GM12864 (cell line): ENCODE measurements around the gene BMP5.

ENCODE experiments used
- DNase-seq: peaks from one replicate; pipeline ENCODE4 v3.0.0-alpha.2; 2011; ENCODE audit warnings: low read depth
- H3K4me3 ChIP-seq: 2 replicates; pipeline ENCODE4 v1.5.1; 2011; ENCODE audit warnings: mild to moderate bottlenecking, low read depth, low read length, control low read depth
- CTCF ChIP-seq: IDR thresholded peaks from 2 replicates; pipeline ENCODE4 v1.5.1; 2011; ENCODE audit warnings: low read depth, mild to moderate bottlenecking, moderate library complexity, low read length, control low read depth, inconsistent platforms; ENCODE audit errors: missing control alignments

Gene BMP5

GRCh38 chr6:55819811-55820210, 55.6 kb downstream of the BMP5 start:
- no peak for DNase-seq
- no peak overlapping the region for H3K4me3 ChIP-seq
- TF ChIP-seq CTCF, result no peak

GRCh38 chr6:55818482-55818881, 56.9 kb downstream of the BMP5 start:
- TF ChIP-seq CTCF, result no peak
- H3K4me3 ChIP-seq, result no peak overlapping the region
- no peak for DNase-seq

GRCh38 chr6:55812509-55812908, 62.9 kb downstream of the BMP5 start:
- H3K4me3 ChIP-seq, result no peak overlapping the region
- no peak for TF ChIP-seq CTCF
- DNase-seq, result no peak

- DNase-seq, result no peak
- no peak overlapping the region for H3K4me3 ChIP-seq
- no peak for TF ChIP-seq CTCF
Observed at GRCh38 chr6:55811074-55811473, 64.3 kb downstream of the BMP5 start.

- no peak for DNase-seq
- no peak overlapping the region for H3K4me3 ChIP-seq
- no peak for TF ChIP-seq CTCF
Observed at GRCh38 chr6:55802259-55802658, 73.1 kb downstream of the BMP5 start.

GRCh38 chr6:55798571-55798970, 76.8 kb downstream of the BMP5 start:
- H3K4me3 ChIP-seq, result no peak overlapping the region
- DNase-seq, result no peak
- no peak for TF ChIP-seq CTCF

- H3K4me3 ChIP-seq, result no peak overlapping the region
- no peak for DNase-seq
- TF ChIP-seq CTCF, result no peak
Observed at GRCh38 chr6:55794136-55794812, 81.1 kb downstream of the BMP5 start.
